ENCODE data around the gene FRMD4A.

DNA sequence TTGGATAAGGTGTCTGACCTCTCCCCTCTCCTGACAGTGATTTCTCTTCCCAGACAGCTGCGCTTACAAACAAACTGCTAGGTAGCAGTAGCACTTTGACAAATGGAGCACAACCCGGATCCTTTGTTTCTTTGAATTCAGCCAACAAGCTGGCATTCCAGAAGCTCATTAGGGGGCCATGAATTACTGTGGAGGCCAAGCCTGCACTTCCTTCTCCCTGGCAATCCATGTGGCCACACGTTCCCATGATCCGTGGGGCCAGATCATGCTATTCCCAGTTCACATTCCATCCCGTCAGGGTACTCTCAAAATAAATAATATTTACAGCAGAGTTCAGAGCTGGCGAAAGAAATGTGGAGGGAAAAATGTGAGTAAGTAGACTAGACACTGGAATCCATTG lies 571.6 kb downstream of the FRMD4A start:
- TF ChIP-seq, protein P1, sequence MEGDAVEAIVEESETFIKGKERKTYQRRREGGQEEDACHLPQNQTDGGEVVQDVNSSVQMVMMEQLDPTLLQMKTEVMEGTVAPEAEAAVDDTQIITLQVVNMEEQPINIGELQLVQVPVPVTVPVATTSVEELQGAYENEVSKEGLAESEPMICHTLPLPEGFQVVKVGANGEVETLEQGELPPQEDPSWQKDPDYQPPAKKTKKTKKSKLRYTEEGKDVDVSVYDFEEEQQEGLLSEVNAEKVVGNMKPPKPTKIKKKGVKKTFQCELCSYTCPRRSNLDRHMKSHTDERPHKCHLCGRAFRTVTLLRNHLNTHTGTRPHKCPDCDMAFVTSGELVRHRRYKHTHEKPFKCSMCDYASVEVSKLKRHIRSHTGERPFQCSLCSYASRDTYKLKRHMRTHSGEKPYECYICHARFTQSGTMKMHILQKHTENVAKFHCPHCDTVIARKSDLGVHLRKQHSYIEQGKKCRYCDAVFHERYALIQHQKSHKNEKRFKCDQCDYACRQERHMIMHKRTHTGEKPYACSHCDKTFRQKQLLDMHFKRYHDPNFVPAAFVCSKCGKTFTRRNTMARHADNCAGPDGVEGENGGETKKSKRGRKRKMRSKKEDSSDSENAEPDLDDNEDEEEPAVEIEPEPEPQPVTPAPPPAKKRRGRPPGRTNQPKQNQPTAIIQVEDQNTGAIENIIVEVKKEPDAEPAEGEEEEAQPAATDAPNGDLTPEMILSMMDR (IDR thresholded peaks at IDR 0.05; ENCODE audit: insufficient read depth, low read length, poor library complexity, severe bottlenecking) = no peak
- TF ChIP-seq EZH2phosphoT487 (conservative IDR thresholded peaks at IDR 0.05; ENCODE audit: low read length) = no peak

Measured in SU-DHL-6 (cell line).